Thyroid gland (tissue), 4 donors: ENCODE measurements around the gene SPPL2C.

Source experiments
- CTCF ChIP-seq, 6 experiments: fragments of 200-600 bp in 3 of 6; fragments of 450-650 bp in 3 of 6; sonication (generic) in 3 of 6; IDR thresholded peaks; one replicate each; pipeline ENCODE4 v1.5.1; 2016 to 2019; ENCODE audit warnings: antibody characterized with exemption in 6 of 6, mild to moderate bottlenecking in 2 of 6, inconsistent platforms in 1 of 6, moderate library complexity in 1 of 6
- POLR2A ChIP-seq, 2 donors: fragments of 450-650 bp; IDR thresholded peaks; one replicate each; pipeline ENCODE4 v1.6.1; 2017; ENCODE audit warnings: antibody characterized with exemption in 2 of 2, mild to moderate bottlenecking in 2 of 2, moderate library complexity in 1 of 2

DNA sequence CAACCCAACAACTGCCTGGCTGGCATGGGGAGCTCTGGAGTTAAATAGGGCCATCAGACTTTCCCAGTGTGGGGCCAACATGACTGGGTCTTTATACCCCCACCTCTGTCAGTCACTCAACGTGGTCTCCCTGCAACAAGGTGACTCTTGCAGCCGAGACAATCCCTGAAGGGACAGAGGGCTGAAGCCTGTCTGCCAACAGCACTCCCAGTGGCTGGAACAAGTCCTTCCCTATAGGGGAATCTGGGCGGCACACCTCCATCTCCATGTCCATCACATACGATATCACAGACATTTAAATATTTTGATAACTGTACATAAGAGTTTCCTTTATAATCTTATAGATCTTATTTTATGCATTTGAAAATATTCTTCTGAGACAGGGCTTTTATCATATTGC is 44.9 kb downstream of the SPPL2C start:
- TF ChIP-seq POLR2A (IDR thresholded peaks at IDR 0.05) (no peak), CTCF (IDR thresholded peaks at IDR 0.05) (no peak)
